Right ventricle myocardium inferior (tissue), 1 donor: ENCODE measurements around the gene HS3ST3A1. TPM values are rescaled to one million over a fixed set of nuclear protein-coding genes. Genes with fewer than 3 reads are reported as not detected.

ENCODE experiments used
- ATAC-seq: fragments of 200-7000 bp; cut with Tn5 transposase; one replicate; pipeline ENCODE4 v1.9.1; 2020; ENCODE audit warnings: mild to moderate bottlenecking, moderate library complexity
- DNase-seq: peaks from one replicate; pipeline ENCODE4 v3.0.0; 2021; ENCODE audit errors: missing footprints
- intact Hi-C: fragments of 100-400 bp; cut with DNase I; formaldehyde crosslinking; loops from one replicate; pipeline ENCODE4 v1.11.0; 2022
- total RNA-seq: library from RNA; stranded (reverse); fragmentation: NEBNext Ultra II Directional; extraction: Animal tissue kit (Norgen Biotek cat#: 25700); gene quantifications from one replicate; pipeline ENCODE4 v1.2.1, GENCODE V29; 2021
- donor health status: DM: no; HTN: yes; CAD: no; lungs with severe emphysema.

Gene HS3ST3A1
- total RNA-seq, 1 donor from 2014 or later = 0.57 TPM

GRCh38 chr17:13583996-13584700, 17.6 kb downstream of the HS3ST3A1 start:
- intact Hi-C loops = no loop called here
- DNase-seq = no peak
- no peak for ATAC-seq

GRCh38 chr17:13582776-13583547, 18.8 kb downstream of the HS3ST3A1 start:
- DNase-seq (no peak), ATAC-seq (no peak)
- intact Hi-C loops = no loop called here

GRCh38 chr17:13581925-13582324, 19.8 kb downstream of the HS3ST3A1 start:
- ATAC-seq (no peak), DNase-seq (no peak)

GRCh38 chr17:13580790-13581189, 20.9 kb downstream of the HS3ST3A1 start:
- DNase-seq (no peak), ATAC-seq (no peak)
- intact Hi-C loops = no loop called here

More at GRCh38 chr17:13581925-13582324, 19.8 kb downstream of the HS3ST3A1 start:
- intact Hi-C loops = no loop called here

GRCh38 chr17:13576661-13577526, 24.8 kb downstream of the HS3ST3A1 start:
- intact Hi-C loops = no loop called here
- no peak for DNase-seq
- ATAC-seq = no peak

GRCh38 chr17:13575922-13576419, 25.8 kb downstream of the HS3ST3A1 start:
- no peak for ATAC-seq
- intact Hi-C loops = no loop called here

GRCh38 chr17:13575466-13575865, 26.3 kb downstream of the HS3ST3A1 start:
- no peak for DNase-seq
- no peak for ATAC-seq
- intact Hi-C loops = no loop called here

More at GRCh38 chr17:13575922-13576419, 25.8 kb downstream of the HS3ST3A1 start:
- no peak for DNase-seq

GRCh38 chr17:13572581-13572980, 29.1 kb downstream of the HS3ST3A1 start:
- ATAC-seq (no peak), DNase-seq (no peak)
- intact Hi-C loops = no loop called here

GRCh38 chr17:13569398-13570123, 32.2 kb downstream of the HS3ST3A1 start:
- ATAC-seq (no peak), DNase-seq (no peak)
- intact Hi-C loops = no loop called here

- ATAC-seq (no peak), DNase-seq (no peak)
- intact Hi-C loops = no loop called here
These were observed 32.9 kb downstream of the HS3ST3A1 start for GRCh38 chr17:13568582-13569397.

GRCh38 chr17:13563866-13564265, 37.9 kb downstream of the HS3ST3A1 start:
- intact Hi-C loops = no loop called here
- no peak for DNase-seq
- no peak for ATAC-seq

GRCh38 chr17:13562271-13562800, 39.4 kb downstream of the HS3ST3A1 start:
- intact Hi-C loops = no loop called here
- ATAC-seq (no peak), DNase-seq (no peak)

- intact Hi-C loops = no loop called here
- ATAC-seq (peak; percentile 54), DNase-seq (no peak)
These were observed 40.0 kb downstream of the HS3ST3A1 start for GRCh38 chr17:13561606-13562270.

- DNase-seq (no peak), ATAC-seq (no peak)
- intact Hi-C loops = no loop called here
These were observed 40.8 kb downstream of the HS3ST3A1 start for GRCh38 chr17:13560935-13561334.

- intact Hi-C loops = no loop called here
- no peak for DNase-seq
- ATAC-seq = no peak
These were observed 43.1 kb downstream of the HS3ST3A1 start for GRCh38 chr17:13558588-13558987.

- intact Hi-C loops = no loop called here
- ATAC-seq = no peak
- no peak for DNase-seq
These were observed 44.7 kb downstream of the HS3ST3A1 start for GRCh38 chr17:13557077-13557476.

GRCh38 chr17:13554231-13554630, 47.5 kb downstream of the HS3ST3A1 start:
- ATAC-seq (no peak), DNase-seq (no peak)
- intact Hi-C loops = no loop called here
